Right lobe of liver (tissue), 4 donors: Measurements from ENCODE around the gene CD7.

ENCODE experiments used
- CTCF ChIP-seq, 4 donors: fragments of 200-600 bp in 3 of 4; fragments of 450-650 bp in 1 of 4; IDR thresholded peaks; one replicate each; pipeline versions ENCODE4 v1.5.1 to v1.8.0; 2016 to 2022; ENCODE audit warnings: antibody characterized with exemption in 4 of 4, mild to moderate bottlenecking in 2 of 4
- POLR2A ChIP-seq: fragments of 450-650 bp; IDR thresholded peaks from one replicate; pipeline ENCODE4 v1.6.1; 2017; ENCODE audit warnings: antibody characterized with exemption, mild to moderate bottlenecking
- donor health status: DM: no; HTN: no; CAD: no.
- donor health status: DM: no; HTN: no; CAD: no.
- donor health status: DM: no; HTN: yes; CAD: no.

- no peak for TF ChIP-seq CTCF (IDR thresholded peaks at IDR 0.05)
- no peak for TF ChIP-seq POLR2A
Measured at GRCh38 chr17:82311971-82312370, 5.4 kb downstream of the CD7 start.
